GDM1 (cell line): ENCODE data around the gene PPRC1.

Experiments
- DNase-seq: peaks from one replicate; lab custom pipeline; 2025; lab: John Stamatoyannopoulos, UW

Gene PPRC1

GRCh38 chr10:102117391-102118159 lies 15.3 kb upstream of the PPRC1 start:
- peak; percentile 88 for DNase-seq

- DNase-seq, result no peak
Observed at GRCh38 chr10:102118867-102119266, 14.0 kb upstream of the PPRC1 start.

GRCh38 chr10:102119417-102120141 lies 13.3 kb upstream of the PPRC1 start:
- DNase-seq, result peak; percentile 26

- peak; percentile 78 for DNase-seq
Observed at GRCh38 chr10:102120142-102120990, 12.5 kb upstream of the PPRC1 start, which contains the start of gene LDB1. Gene LDB1, minus strand, starts transcription at chr10:102120368. Its CDS starts 258 bp downstream, at chr10:102120110.

- DNase-seq, result peak; percentile 45
Observed at GRCh38 chr10:102120991-102121738, 11.7 kb upstream of the PPRC1 start.

GRCh38 chr10:102121739-102122372 lies 11.0 kb upstream of the PPRC1 start:
- no peak for DNase-seq

- no peak for DNase-seq
Observed at GRCh38 chr10:102122450-102122849, 10.4 kb upstream of the PPRC1 start.

- DNase-seq, result no peak
Observed at GRCh38 chr10:102123223-102123622, 9.6 kb upstream of the PPRC1 start.

GRCh38 chr10:102131286-102132170 lies 1.3 kb upstream of the PPRC1 start:
- DNase-seq, result no peak

GRCh38 chr10:102132193-102132562 lies 662 bp upstream of the PPRC1 start:
- no peak for DNase-seq

GRCh38 chr10:102133373-102134195 lies 744 bp downstream of the PPRC1 start:
- DNase-seq, result peak; percentile 52

- no peak for DNase-seq
Observed at GRCh38 chr10:102134416-102134815, 1.6 kb downstream of the PPRC1 start.

GRCh38 chr10:102135956-102136526 lies 3.2 kb downstream of the PPRC1 start:
- no peak for DNase-seq

GRCh38 chr10:102139281-102140110 lies 6.7 kb downstream of the PPRC1 start:
- no peak for DNase-seq

GRCh38 chr10:102140218-102140617 lies 7.4 kb downstream of the PPRC1 start:
- no peak for DNase-seq

GRCh38 chr10:102140913-102141540 lies 8.2 kb downstream of the PPRC1 start:
- DNase-seq, result no peak

- no peak for DNase-seq
Observed at GRCh38 chr10:102141583-102142107, 8.8 kb downstream of the PPRC1 start.
